ENCODE measurements around the gene BCAP31.
"Not testable (repeated sequence)": the region's sequence is repeated elsewhere in the genome, so short reads cannot be mapped to it uniquely, and the experiment has no call there.

BCAP31 gene

GRCh38 chrX:153762626-153763173 is 38.5 kb upstream of the BCAP31 start:
- no peak for DNase-seq

- DNase-seq: no peak
Measured at GRCh38 chrX:153761863-153762262, 37.7 kb upstream of the BCAP31 start.

DNA sequence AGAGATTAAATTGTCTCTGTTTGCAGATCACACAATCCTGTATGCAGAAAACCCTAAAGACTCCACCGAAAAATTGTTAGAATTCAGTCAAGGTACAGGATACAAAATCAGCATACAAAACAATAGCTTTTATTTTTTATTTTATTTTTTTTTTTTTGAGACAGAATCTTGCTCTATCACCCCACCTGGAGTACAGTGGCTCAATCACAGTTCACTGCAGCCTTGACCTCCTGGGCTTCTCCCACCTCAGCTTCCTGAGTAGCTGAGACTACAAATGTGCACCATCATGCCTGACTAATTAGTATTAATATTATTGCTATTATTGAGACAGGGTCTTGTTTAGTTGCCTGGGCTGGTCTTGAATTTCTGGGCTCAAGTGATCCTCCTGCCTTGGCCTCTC is 30.9 kb upstream of the BCAP31 start:
- no peak for DNase-seq

DNA sequence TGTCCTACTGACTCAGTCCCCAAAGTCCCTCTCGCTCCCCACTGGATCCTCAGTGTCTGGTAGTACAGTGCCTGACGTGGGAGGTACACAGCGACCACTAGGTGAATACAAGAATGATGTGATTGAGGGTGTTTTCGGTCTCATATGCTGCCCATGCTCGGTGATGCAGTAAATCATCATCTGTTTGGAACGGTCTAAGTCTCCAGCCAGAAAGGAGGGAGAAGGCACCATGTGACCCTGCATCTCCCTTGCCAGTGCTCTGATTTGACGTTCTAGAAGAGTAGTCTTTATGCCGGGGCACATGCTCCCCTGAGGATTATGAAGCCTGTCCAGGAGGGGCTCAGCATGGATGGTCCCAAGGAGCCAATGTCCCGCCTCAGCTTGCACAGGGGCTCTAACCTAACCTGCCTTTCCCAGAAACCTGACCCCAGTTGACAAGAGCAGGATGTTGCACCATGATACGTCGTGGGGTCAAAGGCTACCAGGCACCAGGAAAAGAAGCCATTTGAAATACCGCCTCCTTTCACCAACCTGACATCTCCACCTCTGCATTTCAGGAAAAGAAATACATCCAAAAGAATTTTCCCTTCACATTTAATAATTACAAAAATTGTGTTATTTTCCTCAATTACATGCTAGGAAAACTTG is 26.1 kb upstream of the BCAP31 start:
- no peak for DNase-seq

DNA sequence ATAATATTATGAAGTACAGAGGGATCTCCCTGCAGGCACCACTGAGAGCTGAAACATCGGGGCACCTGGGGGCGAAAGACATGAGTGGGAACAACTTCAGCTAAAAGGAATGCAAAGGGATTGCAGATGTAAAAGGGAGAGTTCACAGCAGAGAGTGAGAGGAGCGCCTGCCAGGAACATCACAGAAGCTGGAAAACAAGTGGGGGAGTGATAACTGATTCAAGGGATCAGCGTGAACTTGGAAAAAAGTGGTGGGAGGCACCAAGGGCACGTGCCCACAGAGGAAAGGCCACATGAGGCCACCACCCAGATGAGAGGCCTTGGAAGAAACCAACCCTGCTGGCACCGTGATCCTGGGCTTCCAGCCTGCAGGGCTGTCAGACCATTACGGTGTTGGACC is 24.8 kb upstream of the BCAP31 start:
- DNase-seq: not testable (repeated sequence)

DNA sequence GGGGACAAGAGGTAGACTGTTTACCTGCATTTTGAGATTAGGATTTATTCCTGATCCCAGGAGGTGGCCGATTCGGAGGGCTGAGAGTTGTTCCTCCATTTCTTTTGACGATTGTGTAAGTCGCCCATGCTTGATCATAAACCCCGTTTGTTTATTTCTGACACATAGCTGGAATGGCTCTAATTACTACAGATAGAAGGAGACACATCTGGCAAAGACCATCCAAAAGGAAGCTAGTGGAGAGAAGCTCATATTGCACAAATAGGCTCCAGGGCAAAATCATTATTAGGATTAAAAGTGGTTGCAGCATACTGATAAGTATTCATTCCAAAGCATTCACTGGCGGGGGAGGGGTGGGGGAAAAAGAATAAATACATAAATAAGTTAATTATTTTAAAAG is 22.8 kb upstream of the BCAP31 start:
- DNase-seq: not testable (repeated sequence)

DNA sequence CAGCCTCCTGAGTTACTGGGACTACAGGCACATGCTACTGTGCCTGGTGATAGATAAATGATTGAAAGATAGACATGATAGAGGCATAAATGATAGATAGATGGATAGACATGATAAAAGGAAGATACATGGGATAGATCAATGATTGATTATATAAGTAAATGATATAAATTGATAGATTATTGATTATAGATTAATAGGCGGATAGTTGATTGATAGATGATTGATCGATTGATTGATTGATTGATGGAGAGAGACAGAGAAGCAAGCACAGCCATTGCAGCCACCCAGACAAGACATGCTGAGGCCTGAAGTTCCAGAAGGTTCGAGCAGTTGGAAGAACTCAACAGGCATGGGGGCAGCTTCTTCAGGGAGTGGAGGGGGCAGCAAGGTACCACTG is 22.2 kb upstream of the BCAP31 start:
- DNase-seq: no peak

GRCh38 chrX:153745067-153745433 is 20.9 kb upstream of the BCAP31 start:
- peak in 1 of 4 experiments; percentile 16 for DNase-seq

- peak in 1 of 4 experiments; percentile 14 for DNase-seq
Measured at GRCh38 chrX:153744210-153745066, 20.3 kb upstream of the BCAP31 start.

GRCh38 chrX:153743468-153744209 is 19.5 kb upstream of the BCAP31 start:
- DNase-seq: not testable (repeated sequence)

DNA sequence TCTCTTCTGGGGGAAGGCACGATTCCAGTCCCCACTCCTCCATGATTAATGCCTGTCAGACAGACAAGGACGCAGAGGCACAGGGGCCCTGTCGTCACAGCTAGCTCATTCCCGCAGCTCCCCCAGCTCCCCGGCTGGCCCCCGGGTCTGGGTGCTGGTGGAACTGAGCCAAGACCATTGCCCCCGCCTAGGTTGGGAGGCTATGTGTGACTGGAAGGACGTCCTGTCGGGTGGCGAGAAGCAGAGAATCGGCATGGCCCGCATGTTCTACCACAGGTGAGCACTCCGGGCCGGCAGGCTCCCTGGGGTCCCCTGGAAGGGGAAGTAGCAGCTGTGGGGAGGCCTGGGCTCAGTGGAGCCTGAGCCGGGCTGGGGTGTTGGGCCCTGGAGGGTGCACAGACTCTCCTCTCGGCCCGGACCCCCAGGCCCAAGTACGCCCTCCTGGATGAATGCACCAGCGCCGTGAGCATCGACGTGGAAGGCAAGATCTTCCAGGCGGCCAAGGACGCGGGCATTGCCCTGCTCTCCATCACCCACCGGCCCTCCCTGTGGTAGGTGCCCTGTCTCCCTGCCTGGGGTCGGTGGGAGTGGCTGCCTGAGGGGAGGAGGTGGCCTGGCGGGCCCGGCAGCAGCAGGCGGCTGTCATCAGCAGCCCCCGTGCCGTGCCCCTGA is 18.7 kb upstream of the BCAP31 start:
- not testable (repeated sequence) for DNase-seq

DNA sequence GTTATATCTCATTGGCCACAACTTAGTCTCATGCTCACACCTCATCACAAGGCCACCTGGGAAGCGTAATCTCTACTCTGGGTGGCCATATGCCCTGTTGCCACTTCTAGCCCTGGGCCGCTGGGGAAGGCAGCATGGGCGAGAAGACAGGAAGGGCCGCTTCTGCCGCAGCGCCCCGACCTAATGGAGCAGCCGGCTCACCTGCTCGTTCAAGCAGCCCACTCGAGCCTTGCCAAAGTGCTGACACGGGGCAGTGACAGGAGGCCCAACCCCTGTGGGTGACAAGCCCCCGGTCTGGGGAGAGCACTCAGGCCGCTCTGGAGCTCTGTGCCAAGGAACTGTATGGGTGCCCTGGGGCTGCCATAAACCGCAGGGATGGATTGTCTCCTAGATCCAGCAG is 17.9 kb upstream of the BCAP31 start:
- not testable (repeated sequence) for DNase-seq

- DNase-seq: no peak
Measured at GRCh38 chrX:153741446-153741845, 17.3 kb upstream of the BCAP31 start.

DNA sequence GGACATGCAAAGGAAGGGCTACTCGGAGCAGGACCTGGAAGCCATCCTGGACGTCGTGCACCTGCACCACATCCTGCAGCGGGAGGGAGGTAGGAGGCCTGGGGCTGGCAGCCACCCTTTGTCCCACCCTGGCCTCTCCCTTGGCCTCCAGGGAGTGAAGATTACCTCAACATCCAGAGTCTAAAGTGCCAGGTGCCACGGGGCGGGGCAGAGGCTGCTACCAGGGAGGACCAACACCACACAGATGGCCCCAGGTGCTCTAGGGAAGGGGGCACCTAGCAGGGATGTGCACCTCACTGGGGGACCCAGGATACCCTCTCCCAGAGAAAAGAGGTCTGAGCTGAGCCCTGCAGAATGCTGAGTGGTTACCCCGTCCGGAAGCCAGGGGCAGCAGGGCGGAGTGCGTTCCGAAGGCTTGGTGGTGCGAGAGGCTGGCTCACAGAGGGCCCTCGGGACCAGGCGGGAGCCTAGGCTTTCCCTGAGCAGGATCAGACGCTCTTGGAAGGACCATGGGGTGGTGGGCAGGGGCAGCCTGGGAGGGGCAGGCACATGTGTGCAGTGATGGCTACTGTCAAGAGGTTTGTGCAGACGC is 16.5 kb upstream of the BCAP31 start:
- no peak for DNase-seq

DNA sequence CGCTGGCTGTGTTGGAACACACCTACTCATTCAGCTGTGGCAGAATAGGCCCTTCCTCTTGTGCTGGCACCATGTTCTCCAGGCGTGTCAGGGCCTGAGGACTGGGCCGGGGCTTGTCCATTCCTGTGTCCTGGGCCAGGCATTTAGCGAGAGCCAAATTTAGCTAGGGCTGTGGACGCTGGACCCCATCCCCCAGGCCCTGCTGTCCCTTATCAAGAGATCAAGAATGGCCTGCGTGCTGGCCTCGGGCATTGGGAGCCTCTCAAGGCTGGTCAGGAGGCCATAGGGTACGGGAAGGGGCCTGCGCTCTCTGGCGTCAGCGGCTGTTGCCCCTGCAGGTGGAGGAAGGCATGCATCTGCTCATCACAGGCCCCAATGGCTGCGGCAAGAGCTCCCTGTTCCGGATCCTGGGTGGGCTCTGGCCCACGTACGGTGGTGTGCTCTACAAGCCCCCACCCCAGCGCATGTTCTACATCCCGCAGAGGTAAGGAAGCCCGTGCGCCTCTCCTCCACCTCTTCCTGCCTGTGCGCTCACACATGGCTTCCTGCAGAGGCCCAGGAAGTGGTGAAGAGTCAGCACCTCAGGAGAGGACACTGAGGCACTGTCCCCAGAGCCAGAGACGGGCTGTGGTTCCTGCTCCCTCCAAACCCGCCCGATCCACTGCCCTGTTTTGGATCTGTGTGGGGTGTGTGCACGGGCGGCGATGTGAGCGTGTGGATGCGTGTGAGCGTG is 15.7 kb upstream of the BCAP31 start:
- no peak for DNase-seq

DNA sequence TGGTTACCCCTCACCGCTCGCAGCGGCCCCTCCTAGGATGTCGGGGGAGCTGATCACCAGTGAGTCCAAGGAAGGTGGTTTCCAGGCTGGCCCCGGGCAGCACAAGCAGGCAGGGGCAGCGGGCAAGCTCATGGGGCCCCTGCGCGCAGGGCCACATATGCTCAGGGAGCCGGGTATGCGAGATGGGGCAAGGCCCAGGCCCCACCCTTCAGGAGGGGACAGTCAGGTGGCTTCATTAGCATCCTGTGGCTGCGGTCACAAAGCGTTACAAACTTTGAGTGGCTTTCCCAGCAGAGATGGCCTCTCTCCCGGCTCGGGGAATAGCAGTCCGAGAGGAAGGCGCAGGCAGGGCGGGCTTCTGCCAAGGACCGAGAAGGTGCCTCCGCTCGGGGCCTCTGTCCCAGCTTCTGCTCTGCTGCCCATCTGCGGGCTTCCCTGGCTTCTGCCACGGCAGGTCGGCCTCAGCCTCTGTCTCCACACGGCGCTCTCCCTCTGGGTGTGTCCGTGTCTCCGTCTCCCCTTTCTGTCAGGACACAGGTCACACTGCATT is 13.9 kb upstream of the BCAP31 start:
- DNase-seq: no peak

DNA sequence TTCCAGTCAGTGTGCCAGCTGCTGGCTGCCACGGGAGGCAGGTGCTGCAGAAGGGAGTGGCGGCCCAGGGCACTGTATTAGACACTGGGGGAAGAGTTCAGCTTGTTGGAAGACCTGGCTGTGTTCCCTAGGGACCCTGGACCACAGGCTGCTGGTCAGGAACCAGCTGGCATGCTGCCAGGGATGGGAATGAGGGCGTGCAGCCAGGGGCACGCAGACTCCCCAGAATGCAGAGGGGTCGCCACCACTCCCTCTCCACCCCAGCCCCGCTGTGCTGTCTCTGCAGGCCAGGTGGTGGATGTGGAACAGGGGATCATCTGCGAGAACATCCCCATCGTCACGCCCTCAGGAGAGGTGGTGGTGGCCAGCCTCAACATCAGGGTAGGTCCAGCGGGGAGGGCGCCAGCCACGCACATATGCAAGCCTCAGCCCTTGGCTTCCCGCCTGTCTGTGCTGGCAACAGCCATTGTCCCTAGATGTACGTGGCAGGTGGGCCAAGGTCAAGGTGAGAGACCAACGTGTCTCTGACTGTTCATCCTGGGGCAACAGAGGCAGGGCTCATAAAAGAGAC is 12.8 kb upstream of the BCAP31 start:
- no peak for DNase-seq

DNA sequence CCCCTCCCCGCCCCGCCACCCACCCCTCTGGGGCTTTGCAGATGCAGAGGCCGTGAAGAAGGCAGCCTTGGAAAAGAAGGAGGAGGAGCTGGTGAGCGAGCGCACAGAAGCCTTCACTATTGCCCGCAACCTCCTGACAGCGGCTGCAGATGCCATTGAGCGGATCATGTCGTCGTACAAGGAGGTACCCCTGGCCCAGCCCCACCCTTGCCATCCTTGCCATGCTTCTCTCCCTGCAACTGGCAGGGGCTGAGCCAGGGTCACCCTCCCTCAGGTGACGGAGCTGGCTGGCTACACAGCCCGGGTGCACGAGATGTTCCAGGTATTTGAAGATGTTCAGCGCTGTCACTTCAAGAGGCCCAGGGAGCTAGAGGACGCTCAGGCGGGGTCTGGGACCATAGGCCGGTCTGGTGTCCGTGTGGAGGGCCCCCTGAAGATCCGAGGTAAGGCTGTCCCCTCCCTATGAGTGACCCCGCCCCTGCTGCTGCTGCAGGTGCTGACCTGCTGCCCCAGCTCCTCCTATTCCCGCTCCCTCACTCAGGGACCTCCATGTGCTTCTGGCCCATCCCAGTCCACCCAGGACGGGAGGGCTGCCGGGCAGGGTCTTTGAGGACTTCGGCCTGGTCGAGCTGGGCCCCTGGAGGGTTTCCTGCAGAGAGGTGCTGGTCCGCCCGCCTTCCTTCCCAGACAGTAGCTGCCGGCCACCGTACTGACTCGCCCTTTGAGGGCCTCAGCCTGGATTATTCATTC is 12.1 kb upstream of the BCAP31 start:
- DNase-seq: no peak

DNA sequence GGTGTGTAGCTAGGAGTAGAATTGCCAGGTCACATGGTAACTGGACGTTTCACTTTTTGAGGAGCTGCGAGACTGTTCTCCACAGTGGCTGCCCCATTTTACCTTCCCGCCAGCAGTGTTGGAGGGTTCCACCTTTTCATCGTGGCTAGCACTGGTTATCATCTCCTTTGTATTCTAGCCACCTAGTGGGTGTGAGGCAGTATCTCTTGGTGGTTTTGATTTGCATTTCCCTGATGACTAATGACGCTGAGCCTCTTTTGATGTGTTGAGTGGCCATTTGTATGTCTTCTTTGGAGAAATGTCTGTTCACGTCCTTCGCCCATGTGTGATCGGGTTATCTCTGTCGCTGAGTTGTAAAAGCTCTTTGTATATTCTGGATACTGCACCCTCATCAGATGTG is 11.1 kb upstream of the BCAP31 start:
- no peak for DNase-seq

- DNase-seq: no peak
Measured at GRCh38 chrX:153734871-153735270, 10.7 kb upstream of the BCAP31 start.

Data from suppressor macrophage (primary cell).